Measurements from ENCODE around the gene CDKAL1. TPM values are rescaled to one million over a fixed set of nuclear protein-coding genes. Genes with fewer than 3 reads are reported as not detected.

CDKAL1 gene
- total and polyA plus RNA-seq, 2 of the 13 experiments (the other 11 are each of a cell fraction or from before 2014, with no cell fraction given) = 9.5 to 27.7 TPM

DNA sequence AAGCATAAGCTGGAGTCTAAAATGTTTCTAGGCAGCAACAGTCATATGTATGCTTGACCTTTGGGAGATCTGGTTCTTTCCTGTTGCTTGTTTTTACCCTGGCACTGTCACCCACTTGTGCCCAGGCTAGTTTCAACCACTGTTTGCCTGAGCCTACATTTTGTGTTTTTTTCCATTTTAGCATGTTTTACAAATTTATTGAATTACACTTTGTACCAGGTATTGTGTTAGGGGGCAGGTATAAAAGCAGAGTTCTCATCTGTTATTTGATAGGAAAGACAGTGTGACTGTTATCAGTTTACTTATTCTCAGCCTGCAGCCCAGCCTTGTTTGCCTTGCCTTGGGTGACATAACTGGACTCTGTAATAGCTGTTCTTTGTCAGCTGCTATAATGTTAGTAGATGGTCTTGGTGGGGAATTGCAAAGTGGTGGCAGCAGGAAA, 147.0 kb downstream of the CDKAL1 start (continued):
- TF ChIP-seq ZMYM2 (CRISPR knock-in tag; IDR thresholded peaks at IDR 0.05) (no peak), CAMTA2 (CRISPR knock-in tag; IDR thresholded peaks at IDR 0.05; ENCODE audit: borderline replicate concordance) (no peak), MATR3 (CRISPR knock-in tag; IDR thresholded peaks at IDR 0.05) (no peak), SMARCC2 (IDR thresholded peaks at IDR 0.05) (no peak), SALL2 (CRISPR knock-in tag; IDR thresholded peaks at IDR 0.05) (no peak), FOXK1 (CRISPR knock-in tag; IDR thresholded peaks at IDR 0.05; ENCODE audit: borderline replicate concordance, low read depth) (0 out of 2 replicates have a peak, but pooled peaks have one; percentile 32), MTF2 (CRISPR knock-in tag; IDR thresholded peaks at IDR 0.05; ENCODE audit: borderline replicate concordance) (no peak), GLI4 (CRISPR knock-in tag; IDR thresholded peaks at IDR 0.05; ENCODE audit: borderline replicate concordance) (0 out of 2 replicates have a peak, but pooled peaks have one; percentile 26), SAP130 (CRISPR knock-in tag; IDR thresholded peaks at IDR 0.05; ENCODE audit: low read depth) (peak; percentile 60), KDM5A (IDR thresholded peaks at IDR 0.05; ENCODE audit: borderline replicate concordance, low read length) (no peak), SMAD1 (CRISPR knock-in tag; IDR thresholded peaks at IDR 0.05; ENCODE audit: borderline replicate concordance, low read depth) (no peak)
- TF ChIP-seq, protein P1, sequence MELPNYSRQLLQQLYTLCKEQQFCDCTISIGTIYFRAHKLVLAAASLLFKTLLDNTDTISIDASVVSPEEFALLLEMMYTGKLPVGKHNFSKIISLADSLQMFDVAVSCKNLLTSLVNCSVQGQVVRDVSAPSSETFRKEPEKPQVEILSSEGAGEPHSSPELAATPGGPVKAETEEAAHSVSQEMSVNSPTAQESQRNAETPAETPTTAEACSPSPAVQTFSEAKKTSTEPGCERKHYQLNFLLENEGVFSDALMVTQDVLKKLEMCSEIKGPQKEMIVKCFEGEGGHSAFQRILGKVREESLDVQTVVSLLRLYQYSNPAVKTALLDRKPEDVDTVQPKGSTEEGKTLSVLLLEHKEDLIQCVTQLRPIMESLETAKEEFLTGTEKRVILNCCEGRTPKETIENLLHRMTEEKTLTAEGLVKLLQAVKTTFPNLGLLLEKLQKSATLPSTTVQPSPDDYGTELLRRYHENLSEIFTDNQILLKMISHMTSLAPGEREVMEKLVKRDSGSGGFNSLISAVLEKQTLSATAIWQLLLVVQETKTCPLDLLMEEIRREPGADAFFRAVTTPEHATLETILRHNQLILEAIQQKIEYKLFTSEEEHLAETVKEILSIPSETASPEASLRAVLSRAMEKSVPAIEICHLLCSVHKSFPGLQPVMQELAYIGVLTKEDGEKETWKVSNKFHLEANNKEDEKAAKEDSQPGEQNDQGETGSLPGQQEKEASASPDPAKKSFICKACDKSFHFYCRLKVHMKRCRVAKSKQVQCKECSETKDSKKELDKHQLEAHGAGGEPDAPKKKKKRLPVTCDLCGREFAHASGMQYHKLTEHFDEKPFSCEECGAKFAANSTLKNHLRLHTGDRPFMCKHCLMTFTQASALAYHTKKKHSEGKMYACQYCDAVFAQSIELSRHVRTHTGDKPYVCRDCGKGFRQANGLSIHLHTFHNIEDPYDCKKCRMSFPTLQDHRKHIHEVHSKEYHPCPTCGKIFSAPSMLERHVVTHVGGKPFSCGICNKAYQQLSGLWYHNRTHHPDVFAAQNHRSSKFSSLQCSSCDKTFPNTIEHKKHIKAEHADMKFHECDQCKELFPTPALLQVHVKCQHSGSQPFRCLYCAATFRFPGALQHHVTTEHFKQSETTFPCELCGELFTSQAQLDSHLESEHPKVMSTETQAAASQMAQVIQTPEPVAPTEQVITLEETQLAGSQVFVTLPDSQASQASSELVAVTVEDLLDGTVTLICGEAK (IDR thresholded peaks at IDR 0.05) = no peak
- TF ChIP-seq, protein P1 (CRISPR knock-in tag; IDR thresholded peaks at IDR 0.05) = no peak
- TF ChIP-seq, protein P2, sequence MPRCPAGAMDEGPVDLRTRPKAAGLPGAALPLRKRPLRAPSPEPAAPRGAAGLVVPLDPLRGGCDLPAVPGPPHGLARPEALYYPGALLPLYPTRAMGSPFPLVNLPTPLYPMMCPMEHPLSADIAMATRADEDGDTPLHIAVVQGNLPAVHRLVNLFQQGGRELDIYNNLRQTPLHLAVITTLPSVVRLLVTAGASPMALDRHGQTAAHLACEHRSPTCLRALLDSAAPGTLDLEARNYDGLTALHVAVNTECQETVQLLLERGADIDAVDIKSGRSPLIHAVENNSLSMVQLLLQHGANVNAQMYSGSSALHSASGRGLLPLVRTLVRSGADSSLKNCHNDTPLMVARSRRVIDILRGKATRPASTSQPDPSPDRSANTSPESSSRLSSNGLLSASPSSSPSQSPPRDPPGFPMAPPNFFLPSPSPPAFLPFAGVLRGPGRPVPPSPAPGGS (CRISPR knock-in tag; IDR thresholded peaks at IDR 0.05) = no peak
- TF ChIP-seq, protein P3, sequence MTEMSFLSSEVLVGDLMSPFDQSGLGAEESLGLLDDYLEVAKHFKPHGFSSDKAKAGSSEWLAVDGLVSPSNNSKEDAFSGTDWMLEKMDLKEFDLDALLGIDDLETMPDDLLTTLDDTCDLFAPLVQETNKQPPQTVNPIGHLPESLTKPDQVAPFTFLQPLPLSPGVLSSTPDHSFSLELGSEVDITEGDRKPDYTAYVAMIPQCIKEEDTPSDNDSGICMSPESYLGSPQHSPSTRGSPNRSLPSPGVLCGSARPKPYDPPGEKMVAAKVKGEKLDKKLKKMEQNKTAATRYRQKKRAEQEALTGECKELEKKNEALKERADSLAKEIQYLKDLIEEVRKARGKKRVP (CRISPR knock-in tag; IDR thresholded peaks at IDR 0.05) = peak in 1 of 2 experiments; percentile 56; a peak in 2 of 4 replicates
- TF ChIP-seq, protein P4, sequence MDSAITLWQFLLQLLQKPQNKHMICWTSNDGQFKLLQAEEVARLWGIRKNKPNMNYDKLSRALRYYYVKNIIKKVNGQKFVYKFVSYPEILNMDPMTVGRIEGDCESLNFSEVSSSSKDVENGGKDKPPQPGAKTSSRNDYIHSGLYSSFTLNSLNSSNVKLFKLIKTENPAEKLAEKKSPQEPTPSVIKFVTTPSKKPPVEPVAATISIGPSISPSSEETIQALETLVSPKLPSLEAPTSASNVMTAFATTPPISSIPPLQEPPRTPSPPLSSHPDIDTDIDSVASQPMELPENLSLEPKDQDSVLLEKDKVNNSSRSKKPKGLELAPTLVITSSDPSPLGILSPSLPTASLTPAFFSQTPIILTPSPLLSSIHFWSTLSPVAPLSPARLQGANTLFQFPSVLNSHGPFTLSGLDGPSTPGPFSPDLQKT (CRISPR knock-in tag; IDR thresholded peaks at IDR 0.05; ENCODE audit: borderline replicate concordance) = no peak
